Progenitor cell of endocrine pancreas (in vitro differentiated cells): ENCODE measurements around the gene TEC. TPM values are rescaled to one million over a fixed set of nuclear protein-coding genes. Genes with fewer than 3 reads are reported as not detected.

Experiments
- DNase-seq: peaks from one replicate; pipeline ENCODE4 v3.0.0; 2021; ENCODE audit warnings: low spot score; ENCODE audit not compliant: unreplicated experiment
- H3K27ac Mint-ChIP-seq: 2 replicates; pipeline ENCODE4 v1.8.0; 2021; ENCODE audit warnings: mild to moderate bottlenecking, moderate library complexity, mixed read lengths
- H3K27me3 Mint-ChIP-seq: 2 replicates; pipeline ENCODE4 v1.8.0; 2021; ENCODE audit warnings: mixed read lengths
- H3K36me3 Mint-ChIP-seq: 2 replicates; pipeline ENCODE4 v1.8.0; 2022; ENCODE audit warnings: mixed read lengths; ENCODE audit not compliant: insufficient read depth
- H3K4me1 Mint-ChIP-seq: 2 replicates; pipeline ENCODE4 v1.8.0; 2021; ENCODE audit warnings: low read depth, mixed read lengths
- H3K4me3 Mint-ChIP-seq: 2 replicates; pipeline ENCODE4 v1.8.0; 2021; ENCODE audit warnings: low read depth, mild to moderate bottlenecking, moderate library complexity, mixed read lengths
- H3K9me3 Mint-ChIP-seq: 2 replicates; pipeline ENCODE4 v1.8.0; 2021; ENCODE audit warnings: low read depth, mixed read lengths
- CTCF ChIP-seq: fragments of 200-600 bp; sonication (generic); IDR thresholded peaks from one replicate; pipeline ENCODE4 v1.5.0; 2021; ENCODE audit warnings: antibody characterized with exemption, mild to moderate bottlenecking; ENCODE audit not compliant: unreplicated experiment
- total RNA-seq: library from RNA; stranded (reverse); gene quantifications from 2 replicates; pipeline ENCODE4 v1.2.1, GENCODE V29; 2021

Gene TEC
- total RNA-seq, 1 donor from 2014 or later, result 3.4 TPM

DNA sequence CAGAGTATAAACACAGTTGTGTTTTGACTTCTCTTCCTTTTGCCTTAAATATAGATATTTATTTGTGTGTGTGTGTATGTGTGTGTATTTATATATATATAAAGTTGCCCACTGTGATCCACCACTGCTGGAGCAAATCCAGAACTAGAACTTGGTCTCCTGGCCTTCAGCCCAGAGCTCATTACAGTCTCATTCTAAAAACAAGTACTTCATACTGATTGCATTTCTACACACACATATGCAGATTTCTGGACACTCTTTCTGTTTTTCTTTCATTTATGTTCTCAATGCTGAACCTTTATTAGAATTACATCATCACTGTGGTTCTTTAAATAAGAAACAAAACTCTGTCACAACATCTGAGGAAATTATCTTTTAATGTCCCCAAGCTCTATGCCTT is 136.0 kb downstream of the TEC start:
- Mint-ChIP-seq H3K27ac (no peak overlapping the region), H3K9me3 (no peaks in the 10 kb centered on the region), H3K36me3 (peaks cover 10% of the 10 kb centered on the region), H3K4me1 (peaks cover 21% of the 10 kb centered on the region), H3K27me3 (no peaks in the 10 kb centered on the region), H3K4me3 (no peak overlapping the region)
- no peak for DNase-seq
- no peak for TF ChIP-seq CTCF

DNA sequence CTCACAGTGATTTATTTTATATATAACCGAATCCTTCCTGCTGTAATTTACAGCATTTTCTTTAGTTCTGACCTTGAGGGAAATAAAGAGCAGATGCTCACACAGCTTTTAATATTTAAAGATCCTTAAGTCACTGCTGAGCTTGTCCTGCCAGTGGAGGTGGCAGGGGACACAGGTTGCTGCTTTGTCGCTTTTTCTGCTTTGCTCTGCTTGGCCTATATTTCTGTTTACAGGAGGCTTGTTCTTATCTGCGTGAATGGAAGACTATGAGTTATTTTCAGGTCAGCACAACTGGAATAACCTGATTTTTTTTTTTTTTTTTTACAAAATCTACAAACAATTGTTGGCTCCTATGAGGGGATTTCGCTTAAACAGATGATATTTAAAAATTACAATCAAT is 137.9 kb downstream of the TEC start:
- H3K36me3 Mint-ChIP-seq, result peaks cover 5% of the 10 kb centered on the region
- H3K4me1 Mint-ChIP-seq, result peaks cover 34% of the 10 kb centered on the region
- no peak for TF ChIP-seq CTCF
- no peak for DNase-seq
- H3K27me3 Mint-ChIP-seq, result no peaks in the 10 kb centered on the region
- peak overlapping the region; percentile 51 for H3K27ac Mint-ChIP-seq
- H3K9me3 Mint-ChIP-seq, result no peaks in the 10 kb centered on the region
- H3K4me3 Mint-ChIP-seq, result peak overlapping the region; percentile 49

- H3K4me3 Mint-ChIP-seq, result no peak overlapping the region
- no peaks in the 10 kb centered on the region for H3K36me3 Mint-ChIP-seq
- no peak for DNase-seq
- H3K27ac Mint-ChIP-seq, result no peak overlapping the region
- peaks cover 33% of the 10 kb centered on the region for H3K4me1 Mint-ChIP-seq
- TF ChIP-seq CTCF, result no peak
- no peaks in the 10 kb centered on the region for H3K9me3 Mint-ChIP-seq
- no peaks in the 10 kb centered on the region for H3K27me3 Mint-ChIP-seq
Measured at GRCh38 chr4:48130100-48130499, 139.5 kb downstream of the TEC start.

DNA sequence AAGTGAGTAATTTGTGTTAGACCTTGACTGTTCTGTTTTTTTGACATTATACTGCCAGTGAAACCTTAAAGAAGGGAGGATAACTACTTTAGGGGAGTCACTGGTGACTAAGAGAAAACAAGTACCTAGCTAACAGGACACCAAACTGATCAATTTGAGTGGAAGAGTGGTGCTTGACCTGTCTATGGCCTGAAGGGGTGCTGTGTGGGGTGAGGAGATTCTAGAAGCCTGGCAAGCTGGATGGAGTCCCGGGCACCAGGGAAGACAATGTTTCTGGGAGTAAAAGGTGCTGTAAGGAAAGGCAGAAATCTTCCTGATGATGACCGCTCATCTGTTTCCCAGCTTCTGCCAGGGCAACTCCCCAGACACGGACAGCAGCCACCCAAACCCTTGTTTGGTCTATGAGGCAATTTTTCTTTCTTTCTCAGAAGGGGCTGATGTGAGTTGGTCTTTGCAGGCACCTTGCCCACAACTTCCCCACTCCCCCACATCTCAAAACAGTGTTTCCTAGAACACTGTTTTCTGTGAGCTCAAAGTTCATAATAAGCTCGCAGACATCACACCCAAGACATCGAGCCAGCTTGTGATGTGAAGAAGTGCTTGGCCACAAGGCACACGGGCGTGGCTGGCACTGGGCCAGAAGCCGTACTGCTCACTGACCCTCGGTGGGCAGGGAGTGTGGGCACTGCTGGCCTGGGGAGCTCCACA is 140.2 kb downstream of the TEC start:
- Mint-ChIP-seq H3K27ac (no peak overlapping the region), H3K27me3 (no peaks in the 10 kb centered on the region), H3K4me3 (no peak overlapping the region), H3K36me3 (no peaks in the 10 kb centered on the region), H3K4me1 (peaks cover 36% of the 10 kb centered on the region), H3K9me3 (no peaks in the 10 kb centered on the region)
- DNase-seq, result no peak
- TF ChIP-seq CTCF, result peak; percentile 14

DNA sequence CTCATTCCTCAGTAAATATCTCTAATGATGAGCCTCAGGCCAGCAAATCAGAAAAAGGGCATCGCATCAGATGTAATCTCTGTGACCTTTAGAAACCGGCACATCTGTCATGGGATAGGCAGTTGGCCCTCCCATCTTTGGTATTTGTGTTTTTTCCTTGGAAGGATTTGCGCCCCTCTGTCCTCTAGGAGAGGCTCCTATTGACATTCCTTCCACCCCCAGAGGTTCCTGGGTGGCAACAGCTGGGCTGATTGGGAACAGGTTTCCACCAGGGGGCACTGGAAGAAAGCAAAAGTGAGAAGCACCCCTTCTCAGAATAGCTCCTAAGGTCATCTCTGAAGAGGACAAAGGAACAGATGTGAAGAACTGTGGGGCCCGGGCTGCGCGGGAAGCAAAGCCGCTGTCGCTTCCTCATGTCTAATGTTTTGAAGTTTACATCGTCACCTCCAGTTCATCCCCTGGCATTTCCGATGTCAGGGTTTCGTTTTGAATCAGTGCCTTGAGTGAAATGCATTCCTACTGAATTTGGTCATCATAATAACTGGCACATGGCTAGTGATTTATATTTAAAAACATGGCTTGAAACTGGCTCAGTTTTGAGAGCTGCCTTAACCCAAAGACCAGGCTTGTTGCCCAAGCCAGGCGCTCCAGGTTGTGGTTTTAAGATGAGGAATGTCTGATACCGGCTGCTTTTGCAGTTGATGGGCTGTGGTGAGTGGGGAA is 141.8 kb downstream of the TEC start:
- peaks cover 38% of the 10 kb centered on the region for H3K4me1 Mint-ChIP-seq
- no peak overlapping the region for H3K4me3 Mint-ChIP-seq
- no peaks in the 10 kb centered on the region for H3K9me3 Mint-ChIP-seq
- H3K36me3 Mint-ChIP-seq, result no peaks in the 10 kb centered on the region
- peak; percentile 29 for DNase-seq
- H3K27ac Mint-ChIP-seq, result peak overlapping the region; percentile 93
- TF ChIP-seq CTCF, result peak; percentile 68
- no peaks in the 10 kb centered on the region for H3K27me3 Mint-ChIP-seq
